GM12878 (cell line): ENCODE data around the gene AGAP1. TPM values are rescaled to one million over a fixed set of nuclear protein-coding genes. Genes with fewer than 3 reads are reported as not detected.

Experiments used
- ATAC-seq: fragments of 200-7000 bp; cut with Tn5 transposase; 3 replicates; pipeline ENCODE4 v1.9.1; 2020; ENCODE audit warnings: mild to moderate bottlenecking, moderate library complexity
- BruUV-seq: library from RNA; stranded (reverse); fragments of 400-500 nt; replicated peaks from 2 replicates; lab custom pipeline; 2021; lab: Mats Ljungman, UMichigan
- CTCF ChIA-PET: fragments of 300-600 bp; sonication (Branson Sonifier 250); formaldehyde crosslinking; extraction: SDS; loops from one replicate; lab custom pipeline; 2021; ENCODE audit warnings: inconsistent platforms; lab: Yijun Ruan, JAX
- POLR2A ChIA-PET: fragments of 350-600 bp; formaldehyde crosslinking; extraction: SDS; loops from one replicate; lab custom pipeline; 2021; ENCODE audit warnings: inconsistent platforms; lab: Charles Lee
- RAD21 ChIA-PET: fragments of 300-600 bp; sonication (Branson Sonifier 250); formaldehyde crosslinking; loops from one replicate; lab custom pipeline; 2023; ENCODE audit warnings: antibody characterized with exemption; ENCODE audit not compliant: unreplicated experiment; lab: Charles Lee
- SMC1A ChIA-PET: fragments of 300-600 bp; sonication (Branson Sonifier 250); formaldehyde crosslinking; loops from one replicate; lab custom pipeline; 2023; ENCODE audit not compliant: unreplicated experiment, uncharacterized antibody; lab: Charles Lee
- DNase-seq: peaks from one replicate; pipeline ENCODE4 v3.0.0-alpha.2; 2011; ENCODE audit warnings: low read depth, low spot score
- FAIRE-seq: peaks from 3 replicates; lab custom pipeline; 2011; peaks lifted over from hg19 to GRCh38; lab: Jason Lieb, UNC
- H2AFZ ChIP-seq: 2 replicates; pipeline ENCODE4 v1.6.0; 2011; ENCODE audit warnings: low read depth, low read length, control low read depth; ENCODE audit not compliant: control insufficient read depth
- H3K27ac ChIP-seq: 2 replicates; pipeline ENCODE4 v1.5.1; 2011; ENCODE audit warnings: control low read depth; ENCODE audit not compliant: control insufficient read depth, insufficient read depth
- H3K27me3 ChIP-seq, 2 experiments: replicated peaks in 1 of 2; 2 replicates each; pipeline versions ENCODE4 v1.6.0 to v1.6.1; 2011; ENCODE audit warnings: low read length in 1 of 2; ENCODE audit not compliant: control insufficient read depth in 2 of 2, insufficient read depth in 2 of 2
- H3K36me3 ChIP-seq, 2 experiments: 2 replicates each; pipeline ENCODE4 v1.5.1; 2011; ENCODE audit warnings: low read length in 1 of 2; ENCODE audit not compliant: control insufficient read depth in 2 of 2, insufficient read depth in 2 of 2
- H3K4me1 ChIP-seq: 2 replicates; pipeline ENCODE4 v1.6.1; 2011; ENCODE audit warnings: mild to moderate bottlenecking, low read length, moderate library complexity, mixed read lengths; ENCODE audit not compliant: control insufficient read depth, insufficient read depth
- H3K4me2 ChIP-seq: 2 replicates; pipeline ENCODE4 v1.6.0; 2011; ENCODE audit warnings: control low read depth; ENCODE audit not compliant: control insufficient read depth, insufficient read depth
- H3K4me3 ChIP-seq: fragments of 200-600 bp; sonication (generic); 2 replicates; pipeline ENCODE4 v1.5.1; 2016
- H3K79me2 ChIP-seq: 2 replicates; pipeline ENCODE4 v1.6.0; 2011; ENCODE audit warnings: low read length; ENCODE audit not compliant: control insufficient read depth, insufficient read depth
- H3K9ac ChIP-seq: 2 replicates; pipeline ENCODE4 v1.8.0; 2011; ENCODE audit warnings: low read length, control low read depth, mixed read lengths; ENCODE audit not compliant: control insufficient read depth, insufficient read depth
- H3K9me3 ChIP-seq: replicated peaks from 3 replicates; pipeline ENCODE4 v1.5.1; 2011; ENCODE audit warnings: mild to moderate bottlenecking, low read length; ENCODE audit not compliant: control insufficient read depth, insufficient read depth
- H4K20me1 ChIP-seq: 2 replicates; pipeline ENCODE4 v1.6.0; 2011; ENCODE audit not compliant: control insufficient read depth, insufficient read depth
- CEBPZ ChIP-seq: fragments of 150-350 bp; IDR thresholded peaks from 2 replicates; pipeline ENCODE4 v1.6.1; 2016; ENCODE audit warnings: low read depth, low read length
- GABPA ChIP-seq: IDR thresholded peaks from 2 replicates; pipeline ENCODE4 v1.6.1; 2014; ENCODE audit warnings: antibody characterized with exemption, low read depth, mild to moderate bottlenecking, inconsistent platforms
- TAF1 ChIP-seq: IDR thresholded peaks from 2 replicates; pipeline ENCODE4 v1.6.1; 2011; ENCODE audit warnings: mild to moderate bottlenecking, low read depth, low read length, borderline replicate concordance
- TBL1XR1 ChIP-seq: IDR thresholded peaks from 2 replicates; pipeline ENCODE4 v1.6.1; 2012; ENCODE audit warnings: low read depth, low read length, improper control_type of control experiment
- WRNIP1 ChIP-seq: IDR thresholded peaks from 2 replicates; pipeline ENCODE4 v1.6.1; 2011; ENCODE audit warnings: low read depth, low read length, improper control_type of control experiment, borderline replicate concordance
- WGBS: methylation state at CpG from one replicate; pipeline ENCODE4 v1.1.6; 2016; ENCODE audit warnings: low lambda C conversion rate; ENCODE audit not compliant: insufficient replicate concordance, insufficient coverage; ENCODE audit errors: missing lambda C conversion rate; 5-methylcytosine and 5-hydroxymethylcytosine counted together
- in situ Hi-C: fragments of 300-500 bp; cut with MboI; formaldehyde crosslinking; loops from 9 replicates; pipeline ENCODE4 v1.14.3; 2018; ENCODE audit warnings: mixed read lengths
- intact Hi-C: fragments of 100-400 bp; cut with micrococcal nuclease; formaldehyde crosslinking; loops from one replicate; pipeline ENCODE4 v1.14.2; 2022; ENCODE audit not compliant: unreplicated experiment
- polyA plus RNA-seq, 11 experiments: library from polyadenylated mRNA; depleted of rRNA in 4 of 11; unstranded in 6 of 11; stranded (reverse) in 5 of 11; fragments of >200 nt; fragmentation: Nextera tagmentation in 4 of 11; fragmentation: Illumina TruSeq in 1 of 11; extraction: Ambion mirVana in 4 of 11; extraction: Trizol in 1 of 11; gene quantifications; 1 replicate in 1 of 11; 2 replicates in 10 of 11; pipeline versions ENCODE4 v1.2.1 to v1.2.3, GENCODE V29; 2011 to 2016; ENCODE audit warnings: inconsistent platforms in 2 of 11, missing spikeins in 2 of 11, low read depth in 1 of 11
- total RNA-seq, 4 experiments: library from RNA; depleted of rRNA in 3 of 4; stranded (reverse); fragments of >200 nt in 3 of 4; fragmentation: Illumina TruSeq in 1 of 4; extraction: Trizol in 1 of 4; gene quantifications; 2 replicates each; pipeline versions ENCODE4 v1.2.1 to v1.2.3, GENCODE V29; 2013 to 2021

Gene AGAP1
- total and polyA plus RNA-seq, 10 of the 15 experiments (the other 5 are each of a cell fraction or from before 2014, with no cell fraction given): 0.05 to 0.15 (median 0.06) TPM; not detected in 7

DNA sequence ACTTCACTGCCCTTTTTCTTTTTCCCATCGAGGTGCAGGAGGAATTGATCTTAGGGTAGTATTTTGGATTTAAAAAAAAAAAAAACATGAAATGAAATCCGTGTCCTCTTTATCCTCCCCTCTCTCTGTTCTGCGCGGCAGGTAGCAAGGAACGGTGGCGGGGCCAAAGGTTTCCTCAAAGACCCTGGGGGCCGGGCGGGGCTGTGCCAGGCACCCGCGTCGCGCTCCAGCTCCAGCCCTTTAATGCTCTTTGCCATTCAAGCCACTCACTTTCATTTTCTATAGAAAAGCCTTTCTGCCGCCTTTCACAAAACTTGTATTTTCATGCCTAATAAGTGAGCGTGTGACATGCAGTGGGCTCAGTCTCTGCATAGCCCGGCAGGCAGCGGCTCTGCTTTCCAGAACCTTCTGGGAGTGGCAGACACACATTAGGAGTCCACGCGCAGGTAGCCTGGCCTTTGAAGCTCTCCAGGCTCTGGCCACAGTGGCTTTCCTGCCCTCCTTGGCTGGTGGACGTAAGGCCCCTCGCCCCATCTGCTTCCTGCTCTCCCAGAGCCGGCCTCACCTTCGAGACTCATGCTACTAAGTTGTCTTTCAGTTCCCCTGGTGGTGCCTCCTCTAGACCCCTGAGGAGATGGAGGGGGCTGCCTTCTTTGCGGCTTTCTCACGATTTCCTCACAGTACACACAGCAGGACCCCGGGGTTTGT lies 41.7 kb downstream of the AGAP1 start:
- Histone ChIP-seq H3K9me3 (no peaks in the 10 kb centered on the region), H4K20me1 (no peaks in the 10 kb centered on the region), H2AFZ (no peak overlapping the region), H3K27me3 (no peaks in the 10 kb centered on the region), H3K4me2 (no peak overlapping the region), H3K79me2 (no peaks in the 10 kb centered on the region), H3K4me1 (no peaks in the 10 kb centered on the region)
- no TSS peak for BruUV-seq
- DNase-seq: no peak
- ChIA-PET SMC1A (no interaction called here), RAD21 (no interaction called here)
- TF ChIP-seq CEBPZ: no peak
- TF ChIP-seq TBL1XR1: no peak
- TF ChIP-seq, all 136 proteins: peak for 0
- in situ Hi-C loops: no loop called here
- WGBS: 71% methylated on average over 25 of the region's 25 CpGs
- Histone ChIP-seq H3K27ac (no peak overlapping the region), H3K9ac (no peak overlapping the region), H3K36me3 (no peaks in the 10 kb centered on the region), H3K4me3 (no peak overlapping the region)
- no peak for FAIRE-seq
- no peak for ATAC-seq
- intact Hi-C loops: no loop called here
- POLR2A ChIA-PET: no interaction called here
- CTCF ChIA-PET: no interaction called here

GRCh38 chr2:235536711-235537110 lies 42.9 kb downstream of the AGAP1 start:
- intact Hi-C loops: no loop called here
- no TSS peak for BruUV-seq
- Histone ChIP-seq H4K20me1 (no peaks in the 10 kb centered on the region), H2AFZ (no peak overlapping the region), H3K79me2 (no peaks in the 10 kb centered on the region), H3K9me3 (no peaks in the 10 kb centered on the region), H3K9ac (no peak overlapping the region), H3K36me3 (no peaks in the 10 kb centered on the region), H3K27me3 (no peaks in the 10 kb centered on the region), H3K4me3 (no peak overlapping the region), H3K4me2 (no peak overlapping the region), H3K27ac (no peak overlapping the region), H3K4me1 (no peaks in the 10 kb centered on the region)
- no peak for TF ChIP-seq TAF1
- no peak for TF ChIP-seq GABPA
- no peak for TF ChIP-seq WRNIP1
- SMC1A ChIA-PET: no interaction called here
- RAD21 ChIA-PET: no interaction called here
- POLR2A ChIA-PET: no interaction called here
- no peak for ATAC-seq
- FAIRE-seq: no peak
- in situ Hi-C loops: no loop called here
- WGBS: 80% methylated on average over 11 of the region's 11 CpGs
- CTCF ChIA-PET: no interaction called here
- DNase-seq: no peak
